DOHH2 (cell line): ENCODE measurements around the gene ZNF276.

ENCODE experiments used
- CTCF ChIP-seq: fragments of 200-600 bp; sonication (generic); IDR thresholded peaks from one replicate; pipeline ENCODE4 v1.5.1; 2014; ENCODE audit warnings: antibody characterized with exemption, mild to moderate bottlenecking, low read depth, low read length; ENCODE audit not compliant: poor library complexity, severe bottlenecking
- EZH2phosphoT487 ChIP-seq: fragments of 200-600 bp; sonication (generic); IDR thresholded peaks from 2 replicates; pipeline ENCODE4 v1.6.1; 2017; ENCODE audit warnings: borderline replicate concordance, mild to moderate bottlenecking, antibody characterized with exemption, low read length, moderate library complexity, mixed read lengths

- TF ChIP-seq CTCF: no peak
- TF ChIP-seq EZH2phosphoT487: no peak
Observed at GRCh38 chr16:89711601-89712273, 9.6 kb upstream of the ZNF276 start.
